GM18508 (cell line): ENCODE data around the gene CD209.
"Not testable (repeated sequence)": the region's sequence is repeated elsewhere in the genome, so short reads cannot be mapped to it uniquely, and the experiment has no call there.

Source experiments
- ATAC-seq: cut with Tn5 transposase; IDR thresholded peaks from one replicate; pipeline ENCODE4 v1.9.1; 2021; ENCODE audit warnings: moderate number of reproducible peaks; ENCODE audit not compliant: insufficient read depth, unreplicated experiment

Gene CD209

GRCh38 chr19:7771072-7771471 lies 23.7 kb upstream of the CD209 start:
- ATAC-seq, result no peak

GRCh38 chr19:7769171-7769570 lies 21.8 kb upstream of the CD209 start:
- ATAC-seq, result no peak

GRCh38 chr19:7767487-7767886 lies 20.2 kb upstream of the CD209 start:
- ATAC-seq, result no peak

GRCh38 chr19:7766535-7766934 lies 19.2 kb upstream of the CD209 start:
- ATAC-seq, result no peak

GRCh38 chr19:7765043-7765442 lies 17.7 kb upstream of the CD209 start:
- ATAC-seq, result not testable (repeated sequence)

- ATAC-seq, result not testable (repeated sequence)
Measured at GRCh38 chr19:7764157-7764556, 16.8 kb upstream of the CD209 start.

GRCh38 chr19:7763696-7764095 lies 16.4 kb upstream of the CD209 start:
- ATAC-seq, result no peak

GRCh38 chr19:7762719-7763293 lies 15.5 kb upstream of the CD209 start, which contains the start of gene CLEC4M:
CLEC4M (plus strand) TSS chr19:7763243; CDS start chr19:7763267, 24 bp downstream.
- ATAC-seq, result no peak

- ATAC-seq, result no peak
Measured at GRCh38 chr19:7759156-7759555, 11.8 kb upstream of the CD209 start.

- ATAC-seq, result no peak
Measured at GRCh38 chr19:7757358-7757757, 10.0 kb upstream of the CD209 start.

- ATAC-seq, result no peak
Measured at GRCh38 chr19:7756258-7756657, 8.9 kb upstream of the CD209 start.

GRCh38 chr19:7751157-7751783 lies 3.9 kb upstream of the CD209 start:
- no peak for ATAC-seq

GRCh38 chr19:7748756-7749155 lies 1.4 kb upstream of the CD209 start:
- no peak for ATAC-seq

- no peak for ATAC-seq
Measured at GRCh38 chr19:7748171-7748570, 837 bp upstream of the CD209 start.

- not testable (repeated sequence) for ATAC-seq
Measured at GRCh38 chr19:7746306-7746705, 1.0 kb downstream of the CD209 start.

GRCh38 chr19:7744871-7745650 lies 2.3 kb downstream of the CD209 start:
- ATAC-seq, result no peak

- ATAC-seq, result no peak
Measured at GRCh38 chr19:7744199-7744786, 3.0 kb downstream of the CD209 start.

GRCh38 chr19:7743425-7743841 lies 3.9 kb downstream of the CD209 start:
- ATAC-seq, result no peak

- ATAC-seq, result no peak
Measured at GRCh38 chr19:7742991-7743390, 4.3 kb downstream of the CD209 start.

- ATAC-seq, result no peak
Measured at GRCh38 chr19:7742575-7742974, 4.8 kb downstream of the CD209 start.

- no peak for ATAC-seq
Measured at GRCh38 chr19:7740682-7741054, 6.7 kb downstream of the CD209 start.
